AG04450 (cell line): Measurements from ENCODE around the gene PI4KB. TPM values are rescaled to one million over a fixed set of nuclear protein-coding genes. Genes with fewer than 3 reads are reported as not detected.
A peak's percentile ranks its signal among the peaks of the same experiment; 100 is the strongest.

Experiments used
- CTCF ChIA-PET: fragments of 300-600, 350-600 bp; formaldehyde crosslinking; extraction: SDS; loops from one replicate; lab custom pipeline; 2022; ENCODE audit warnings: antibody characterized with exemption, inconsistent platforms; lab: Charles Lee
- POLR2A ChIA-PET: fragments of 350-600 bp; formaldehyde crosslinking; extraction: SDS; loops from one replicate; lab custom pipeline; 2021; ENCODE audit warnings: antibody characterized with exemption, inconsistent platforms; lab: Yijun Ruan, JAX
- DNase-seq: peaks from one replicate; pipeline ENCODE4 v3.0.0-alpha.2; 2011; ENCODE audit warnings: low read depth, low spot score
- H3K27ac ChIP-seq: one replicate; pipeline ENCODE4 v1.5.1; 2012; ENCODE audit warnings: low read depth, low read length, control low read depth
- H3K27me3 ChIP-seq: one replicate; pipeline ENCODE4 v1.6.0; 2012; ENCODE audit warnings: low read length; ENCODE audit not compliant: control insufficient read depth, insufficient read depth
- H3K4me3 ChIP-seq: 2 replicates; pipeline ENCODE4 v1.5.1; 2011; ENCODE audit warnings: mild to moderate bottlenecking, low read depth, low read length, control low read depth
- H3K9me3 ChIP-seq: 2 replicates; pipeline ENCODE4 v1.5.1; 2012; ENCODE audit warnings: low read length; ENCODE audit not compliant: control insufficient read depth, insufficient read depth
- polyA plus RNA-seq: library from polyadenylated mRNA; depleted of rRNA; stranded (reverse); fragments of >200 nt; gene quantifications from 2 replicates; pipeline ENCODE4 v1.2.3, GENCODE V29; 2011
- TF ChIP-seq, protein P1 (sequence below): IDR thresholded peaks from 2 replicates; pipeline ENCODE4 v1.5.1; 2011; ENCODE audit warnings: low read depth, low read length, control low read depth, inconsistent platforms

Gene PI4KB
- polyA plus RNA-seq, 1 experiment: 75.2 TPM

DNA sequence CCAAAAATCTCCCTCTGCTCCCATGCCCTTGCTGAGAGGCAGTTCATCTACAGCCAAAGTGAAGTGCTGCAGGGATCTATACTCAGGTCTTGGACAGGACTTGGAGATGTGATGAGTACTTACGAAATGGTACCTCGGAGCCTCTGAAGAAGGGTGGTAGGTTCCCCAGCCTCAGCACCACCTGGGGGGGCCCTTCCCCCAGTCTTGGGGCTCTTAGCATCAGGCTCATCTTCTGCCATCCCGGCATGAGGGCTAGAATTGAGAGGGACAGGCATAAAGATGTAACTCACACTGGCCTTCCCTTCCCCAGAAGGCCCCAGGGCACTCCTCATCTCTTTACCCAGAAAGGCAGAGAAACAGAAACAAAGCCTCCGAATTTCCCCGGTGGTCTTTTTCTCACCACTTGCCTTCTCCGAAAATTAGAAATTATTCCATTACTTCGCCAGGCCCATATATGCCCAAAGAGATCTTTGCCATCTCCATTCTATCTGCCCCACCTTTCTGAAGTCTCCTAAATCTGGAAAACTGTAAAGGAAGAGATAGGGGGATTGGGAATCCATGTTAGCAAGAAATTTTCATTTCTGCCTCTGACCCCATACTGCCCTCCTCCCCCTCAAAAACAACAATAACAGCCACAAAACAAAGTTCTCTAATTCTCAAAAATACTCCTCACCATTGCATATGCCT, 19.0 kb upstream of the PI4KB start:
- Histone ChIP-seq H3K4me3 (peak overlapping the region; percentile 86), H3K27ac (peak overlapping the region; percentile 96), H3K27me3 (no peaks in the 10 kb centered on the region), H3K9me3 (peaks cover 4% of the 10 kb centered on the region)
- no peak for DNase-seq
- ChIA-PET CTCF (no interaction called here), POLR2A (no interaction called here)
- TF ChIP-seq, protein P1, sequence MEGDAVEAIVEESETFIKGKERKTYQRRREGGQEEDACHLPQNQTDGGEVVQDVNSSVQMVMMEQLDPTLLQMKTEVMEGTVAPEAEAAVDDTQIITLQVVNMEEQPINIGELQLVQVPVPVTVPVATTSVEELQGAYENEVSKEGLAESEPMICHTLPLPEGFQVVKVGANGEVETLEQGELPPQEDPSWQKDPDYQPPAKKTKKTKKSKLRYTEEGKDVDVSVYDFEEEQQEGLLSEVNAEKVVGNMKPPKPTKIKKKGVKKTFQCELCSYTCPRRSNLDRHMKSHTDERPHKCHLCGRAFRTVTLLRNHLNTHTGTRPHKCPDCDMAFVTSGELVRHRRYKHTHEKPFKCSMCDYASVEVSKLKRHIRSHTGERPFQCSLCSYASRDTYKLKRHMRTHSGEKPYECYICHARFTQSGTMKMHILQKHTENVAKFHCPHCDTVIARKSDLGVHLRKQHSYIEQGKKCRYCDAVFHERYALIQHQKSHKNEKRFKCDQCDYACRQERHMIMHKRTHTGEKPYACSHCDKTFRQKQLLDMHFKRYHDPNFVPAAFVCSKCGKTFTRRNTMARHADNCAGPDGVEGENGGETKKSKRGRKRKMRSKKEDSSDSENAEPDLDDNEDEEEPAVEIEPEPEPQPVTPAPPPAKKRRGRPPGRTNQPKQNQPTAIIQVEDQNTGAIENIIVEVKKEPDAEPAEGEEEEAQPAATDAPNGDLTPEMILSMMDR: no peak

DNA sequence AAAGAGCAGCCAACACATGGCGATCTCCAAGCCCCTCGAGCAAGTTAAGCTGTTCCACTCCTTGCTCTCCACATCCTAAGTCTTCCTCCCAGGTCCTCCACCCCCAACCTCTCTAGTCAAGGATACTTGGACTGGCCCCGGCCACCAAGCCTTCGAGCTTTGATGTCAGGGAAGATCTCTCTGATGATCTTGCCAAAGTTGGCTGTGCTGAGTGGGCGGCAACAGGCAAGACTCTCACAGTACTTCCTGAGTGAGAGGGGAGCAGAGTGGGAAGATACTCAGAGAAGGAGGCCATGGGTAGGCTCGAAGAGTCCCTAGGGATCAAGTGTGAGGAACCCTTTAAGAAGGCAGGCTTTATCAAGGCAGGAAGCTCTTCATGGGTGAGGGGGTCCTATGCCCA, 17.1 kb upstream of the PI4KB start:
- H3K27me3 ChIP-seq: no peaks in the 10 kb centered on the region
- no peak for DNase-seq
- H3K27ac ChIP-seq: no peak overlapping the region
- CTCF ChIA-PET: interaction anchor here (0.5 to 3.1 kb wide), 3 partner anchors 13 to 93 kb away, joined by 4 to 12 read pairs (median 5); no protein-coding TSS in a partner anchor
- no peak overlapping the region for H3K4me3 ChIP-seq
- TF ChIP-seq, protein P1: no peak
- no peaks in the 10 kb centered on the region for H3K9me3 ChIP-seq
- POLR2A ChIA-PET: no interaction called here

DNA sequence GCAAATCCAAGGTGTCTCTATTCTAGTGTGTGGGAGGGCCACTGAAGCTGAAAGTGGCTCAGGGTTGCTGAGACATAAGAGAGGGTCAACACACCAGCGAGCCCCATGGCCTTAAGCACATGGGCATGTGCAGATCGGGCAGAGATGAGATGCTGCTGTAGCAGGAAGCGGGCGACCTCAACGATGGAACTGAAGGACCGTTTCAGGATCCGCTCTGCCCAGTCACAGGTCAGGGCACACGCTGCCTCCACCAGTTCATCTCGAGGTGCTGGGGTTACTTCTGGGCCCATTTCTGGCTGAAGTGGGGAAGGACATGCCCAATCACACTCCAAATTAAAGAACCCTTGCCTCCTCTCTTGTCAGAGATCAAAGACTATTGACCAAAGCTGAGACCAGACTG, 16.4 kb upstream of the PI4KB start:
- H3K9me3 ChIP-seq: no peaks in the 10 kb centered on the region
- TF ChIP-seq, protein P1: no peak
- CTCF ChIA-PET: interaction anchor here (0.6 to 3.1 kb wide), 2 partner anchors 13 to 43 kb away, joined by 4 to 12 read pairs; no protein-coding TSS in a partner anchor
- POLR2A ChIA-PET: no interaction called here
- no peak for DNase-seq
- H3K4me3 ChIP-seq: no peak overlapping the region
- no peaks in the 10 kb centered on the region for H3K27me3 ChIP-seq
- no peak overlapping the region for H3K27ac ChIP-seq

DNA sequence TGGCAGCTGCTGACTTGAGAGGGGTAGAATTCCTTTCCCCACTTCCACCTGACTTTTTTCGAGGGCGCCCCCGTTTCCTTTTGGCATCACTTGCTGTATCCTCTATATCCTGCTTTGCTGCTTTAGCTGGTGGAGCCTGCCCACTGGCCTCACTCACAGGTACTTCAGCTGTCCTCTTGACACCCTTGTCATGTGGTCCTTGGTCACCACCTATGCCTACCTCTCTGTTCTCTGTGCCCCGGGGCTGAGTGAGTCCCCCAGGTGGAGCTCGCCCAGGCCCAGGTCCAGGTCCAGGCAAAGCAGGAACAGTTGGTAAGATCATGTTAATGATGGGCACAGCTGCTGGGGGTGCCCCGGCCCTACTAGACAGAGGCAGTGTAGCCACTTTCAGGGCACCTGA, 15.4 kb upstream of the PI4KB start:
- H3K4me3 ChIP-seq: no peak overlapping the region
- H3K27me3 ChIP-seq: no peaks in the 10 kb centered on the region
- no peak overlapping the region for H3K27ac ChIP-seq
- TF ChIP-seq, protein P1: no peak
- no peak for DNase-seq
- ChIA-PET CTCF (interaction anchor here (0.6 to 5.6 kb wide), 4 partner anchors 16 to 243 kb away, joined by 3 to 199 read pairs (median 42); partner anchors contain the start of gene PI4KB), POLR2A (interaction anchor here (0.7 kb wide), 1 partner anchor 16 kb away, joined by 4 read pairs; the partner anchor contains the start of gene PI4KB)
- H3K9me3 ChIP-seq: no peaks in the 10 kb centered on the region

DNA sequence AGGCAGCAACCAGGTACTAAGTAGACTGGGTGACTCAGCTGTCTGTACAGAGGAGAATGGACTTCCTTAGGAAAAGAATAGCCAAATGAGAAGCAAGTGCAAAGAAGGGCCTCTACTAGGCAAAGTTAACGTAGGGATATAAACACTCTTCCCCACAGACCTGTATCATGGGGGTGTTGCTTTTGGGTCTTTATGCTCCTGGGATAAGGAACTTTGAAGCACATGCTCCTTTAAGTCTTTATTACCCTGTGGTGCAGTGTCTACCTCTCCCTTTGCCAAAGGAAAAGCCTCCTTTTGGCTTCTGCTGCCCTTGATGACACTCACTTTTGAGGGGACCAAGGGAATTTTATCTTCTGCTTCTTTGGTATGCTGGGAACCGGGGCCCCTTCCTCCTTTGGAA, 14.8 kb upstream of the PI4KB start:
- no peaks in the 10 kb centered on the region for H3K27me3 ChIP-seq
- H3K4me3 ChIP-seq: no peak overlapping the region
- no peak for DNase-seq
- TF ChIP-seq, protein P1: no peak
- CTCF ChIA-PET: interaction anchor here (1.7 to 5.6 kb wide), 4 partner anchors 16 to 57 kb away, joined by 11 to 427 read pairs (median 135); partner anchors contain the start of genes PI4KB and PSMB4
- POLR2A ChIA-PET: interaction anchor here (0.7 kb wide), 1 partner anchor 15 kb away, joined by 4 read pairs; the partner anchor contains the start of gene PI4KB
- peak overlapping the region; percentile 11 for H3K27ac ChIP-seq
- no peaks in the 10 kb centered on the region for H3K9me3 ChIP-seq
